ENCODE results near the gene SLF2. TPM values are rescaled to one million over a fixed set of nuclear protein-coding genes. Genes with fewer than 3 reads are reported as not detected.

Gene SLF2
- total RNA-seq, 1 donor from 2014 or later: 20.3 TPM

DNA sequence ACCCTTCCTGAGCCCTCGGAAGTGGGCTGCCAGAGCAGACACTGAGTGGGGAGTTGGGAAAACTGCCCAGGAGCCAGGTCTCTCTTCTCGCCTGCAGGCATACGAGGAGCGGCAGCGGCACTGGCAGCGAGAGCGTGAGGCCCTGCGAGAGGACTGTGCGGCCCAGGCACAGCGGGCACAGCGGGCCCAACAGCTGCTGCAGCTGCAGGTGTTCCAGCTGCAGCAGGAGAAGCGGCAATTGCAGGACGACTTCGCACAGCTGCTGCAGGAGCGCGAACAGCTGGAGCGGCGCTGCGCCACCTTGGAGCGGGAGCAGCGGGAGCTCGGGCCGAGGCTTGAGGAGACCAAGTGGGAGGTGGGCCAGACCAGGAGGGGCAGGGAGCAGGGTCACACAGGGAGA lies 92.6 kb downstream of the SLF2 start:
- Histone ChIP-seq H3K4me1 (ENCODE audit: insufficient read depth, low read length) (peaks cover 21% of the 10 kb centered on the region), H3K27me3 (ENCODE audit: insufficient read depth, low read length) (no peaks in the 10 kb centered on the region), H4K20me1 (ENCODE audit: insufficient read depth, low read length) (peaks cover 68% of the 10 kb centered on the region), H3K4me3 (ENCODE audit: insufficient read depth, low read depth, low read length) (no peak overlapping the region), H3K9ac (ENCODE audit: low read length) (no peak overlapping the region), H3K4me2 (ENCODE audit: low read length) (no peak overlapping the region), H3K79me2 (ENCODE audit: insufficient read depth, low read length) (peaks cover 42% of the 10 kb centered on the region), H3K27ac (ENCODE audit: low read depth, low read length) (no peak overlapping the region), H3K36me3 (ENCODE audit: insufficient read depth, low read length) (peaks cover 10% of the 10 kb centered on the region), H2AFZ (ENCODE audit: low read depth, low read length) (no peak overlapping the region), H3K9me3 (ENCODE audit: insufficient read depth, low read depth, low read length) (no peaks in the 10 kb centered on the region)
- Mint-ChIP-seq H3K36me3 (ENCODE audit: low read depth, unreplicated experiment) (peaks cover 3% of the 10 kb centered on the region), H3K27me3 (ENCODE audit: low read depth, unreplicated experiment) (no peaks in the 10 kb centered on the region), H3K4me1 (ENCODE audit: low read depth, unreplicated experiment) (peaks cover 15% of the 10 kb centered on the region), H3K27ac (ENCODE audit: unreplicated experiment) (no peak overlapping the region), H3K9me3 (ENCODE audit: unreplicated experiment) (peaks cover 1% of the 10 kb centered on the region), H3K4me3 (ENCODE audit: unreplicated experiment) (no peak overlapping the region)
- FAIRE-seq (no peak), DNase-seq (ENCODE audit: low read depth) (no peak)
- TF ChIP-seq EZH2 (IDR thresholded peaks at IDR 0.05; ENCODE audit: insufficient read depth, low read length): no peak
- TF ChIP-seq, protein P1, sequence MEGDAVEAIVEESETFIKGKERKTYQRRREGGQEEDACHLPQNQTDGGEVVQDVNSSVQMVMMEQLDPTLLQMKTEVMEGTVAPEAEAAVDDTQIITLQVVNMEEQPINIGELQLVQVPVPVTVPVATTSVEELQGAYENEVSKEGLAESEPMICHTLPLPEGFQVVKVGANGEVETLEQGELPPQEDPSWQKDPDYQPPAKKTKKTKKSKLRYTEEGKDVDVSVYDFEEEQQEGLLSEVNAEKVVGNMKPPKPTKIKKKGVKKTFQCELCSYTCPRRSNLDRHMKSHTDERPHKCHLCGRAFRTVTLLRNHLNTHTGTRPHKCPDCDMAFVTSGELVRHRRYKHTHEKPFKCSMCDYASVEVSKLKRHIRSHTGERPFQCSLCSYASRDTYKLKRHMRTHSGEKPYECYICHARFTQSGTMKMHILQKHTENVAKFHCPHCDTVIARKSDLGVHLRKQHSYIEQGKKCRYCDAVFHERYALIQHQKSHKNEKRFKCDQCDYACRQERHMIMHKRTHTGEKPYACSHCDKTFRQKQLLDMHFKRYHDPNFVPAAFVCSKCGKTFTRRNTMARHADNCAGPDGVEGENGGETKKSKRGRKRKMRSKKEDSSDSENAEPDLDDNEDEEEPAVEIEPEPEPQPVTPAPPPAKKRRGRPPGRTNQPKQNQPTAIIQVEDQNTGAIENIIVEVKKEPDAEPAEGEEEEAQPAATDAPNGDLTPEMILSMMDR (IDR thresholded peaks at IDR 0.05; ENCODE audit: insufficient read depth, low read depth, low read length): no peak

DNA sequence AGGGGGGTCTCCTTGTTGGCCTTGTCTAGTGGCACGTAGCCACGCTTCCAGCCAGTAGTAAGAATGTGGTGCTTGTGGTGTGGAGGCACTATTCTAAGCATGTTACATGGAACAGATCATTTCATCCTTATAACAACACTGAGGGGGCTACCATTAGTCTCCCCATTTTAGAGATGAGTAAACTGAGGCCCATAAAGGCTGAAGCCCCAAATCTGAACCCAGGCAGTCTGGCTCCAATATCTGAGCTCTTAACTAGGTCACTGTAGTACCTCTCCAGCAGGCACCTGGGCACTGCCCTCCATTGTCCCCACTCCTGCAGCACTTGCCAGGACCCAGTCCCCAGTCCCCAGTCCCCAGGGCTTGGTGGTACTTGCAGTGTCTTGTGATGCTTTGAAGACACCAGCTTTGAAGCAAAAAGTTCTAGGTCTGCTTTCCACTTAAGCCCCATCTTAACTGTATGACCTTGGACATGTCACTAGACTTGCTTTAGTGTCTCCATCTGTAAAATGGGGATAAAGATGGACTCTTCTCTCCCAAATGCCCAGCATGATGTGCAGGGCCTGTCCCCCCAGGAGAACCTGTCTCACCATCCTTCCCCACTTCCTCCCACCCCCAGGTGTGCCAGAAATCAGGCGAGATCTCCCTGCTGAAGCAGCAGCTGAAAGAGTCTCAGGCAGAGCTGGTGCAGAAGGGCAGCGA lies 93.3 kb downstream of the SLF2 start:
- Histone ChIP-seq H3K79me2 (ENCODE audit: insufficient read depth, low read length) (peaks cover 36% of the 10 kb centered on the region), H3K36me3 (ENCODE audit: insufficient read depth, low read length) (peaks cover 10% of the 10 kb centered on the region), H3K27ac (ENCODE audit: low read depth, low read length) (no peak overlapping the region), H3K9me3 (ENCODE audit: insufficient read depth, low read depth, low read length) (no peaks in the 10 kb centered on the region), H3K4me3 (ENCODE audit: insufficient read depth, low read depth, low read length) (no peak overlapping the region), H2AFZ (ENCODE audit: low read depth, low read length) (no peak overlapping the region), H4K20me1 (ENCODE audit: insufficient read depth, low read length) (peaks cover 66% of the 10 kb centered on the region), H3K4me1 (ENCODE audit: insufficient read depth, low read length) (peaks cover 17% of the 10 kb centered on the region), H3K4me2 (ENCODE audit: low read length) (no peak overlapping the region), H3K9ac (ENCODE audit: low read length) (no peak overlapping the region), H3K27me3 (ENCODE audit: insufficient read depth, low read length) (no peaks in the 10 kb centered on the region)
- no peak for DNase-seq (ENCODE audit: low read depth)
- Mint-ChIP-seq H3K36me3 (ENCODE audit: low read depth, unreplicated experiment) (peaks cover 3% of the 10 kb centered on the region), H3K4me1 (ENCODE audit: low read depth, unreplicated experiment) (peaks cover 12% of the 10 kb centered on the region), H3K9me3 (ENCODE audit: unreplicated experiment) (peaks cover under 1% of the 10 kb centered on the region), H3K4me3 (ENCODE audit: unreplicated experiment) (no peak overlapping the region), H3K27me3 (ENCODE audit: low read depth, unreplicated experiment) (no peaks in the 10 kb centered on the region), H3K27ac (ENCODE audit: unreplicated experiment) (no peak overlapping the region)
- TF ChIP-seq, protein P1 (IDR thresholded peaks at IDR 0.05; ENCODE audit: insufficient read depth, low read depth, low read length): no peak
- TF ChIP-seq EZH2 (IDR thresholded peaks at IDR 0.05; ENCODE audit: insufficient read depth, low read length): no peak
- no peak for FAIRE-seq

- Mint-ChIP-seq H3K4me3 (ENCODE audit: unreplicated experiment) (no peak overlapping the region), H3K36me3 (ENCODE audit: low read depth, unreplicated experiment) (peaks cover 3% of the 10 kb centered on the region), H3K4me1 (ENCODE audit: low read depth, unreplicated experiment) (peaks cover 6% of the 10 kb centered on the region), H3K27ac (ENCODE audit: unreplicated experiment) (no peak overlapping the region), H3K27me3 (ENCODE audit: low read depth, unreplicated experiment) (no peaks in the 10 kb centered on the region), H3K9me3 (ENCODE audit: unreplicated experiment) (no peaks in the 10 kb centered on the region)
- H3K4me3 ChIP-seq (ENCODE audit: insufficient read depth, low read depth, low read length): no peak overlapping the region
- peaks cover 29% of the 10 kb centered on the region for H3K79me2 ChIP-seq (ENCODE audit: insufficient read depth, low read length)
- TF ChIP-seq EZH2 (IDR thresholded peaks at IDR 0.05; ENCODE audit: insufficient read depth, low read length): no peak
- H3K36me3 ChIP-seq (ENCODE audit: insufficient read depth, low read length): peaks cover 10% of the 10 kb centered on the region
- no peaks in the 10 kb centered on the region for H3K9me3 ChIP-seq (ENCODE audit: insufficient read depth, low read depth, low read length)
- peaks cover 60% of the 10 kb centered on the region for H4K20me1 ChIP-seq (ENCODE audit: insufficient read depth, low read length)
- DNase-seq (ENCODE audit: low read depth) (no peak), FAIRE-seq (no peak)
- peaks cover 11% of the 10 kb centered on the region for H3K4me1 ChIP-seq (ENCODE audit: insufficient read depth, low read length)
- no peaks in the 10 kb centered on the region for H3K27me3 ChIP-seq (ENCODE audit: insufficient read depth, low read length)
- H3K4me2 ChIP-seq (ENCODE audit: low read length): no peak overlapping the region
- H3K9ac ChIP-seq (ENCODE audit: low read length): no peak overlapping the region
- H3K27ac ChIP-seq (ENCODE audit: low read depth, low read length): no peak overlapping the region
- H2AFZ ChIP-seq (ENCODE audit: low read depth, low read length): no peak overlapping the region
These were observed 93.9 kb downstream of the SLF2 start for GRCh38 chr10:101006593-101007098.
